ENCODE data around the gene CDKN2B-AS1. TPM values are rescaled to one million over a fixed set of nuclear protein-coding genes. Genes with fewer than 3 reads are reported as not detected.
"Not testable (repeated sequence)": the region's sequence is repeated elsewhere in the genome, so short reads cannot be mapped to it uniquely, and the experiment has no call there.

The CDKN2B-AS1 gene
- total RNA-seq, 2 donors from 2014 or later = not detected

DNA sequence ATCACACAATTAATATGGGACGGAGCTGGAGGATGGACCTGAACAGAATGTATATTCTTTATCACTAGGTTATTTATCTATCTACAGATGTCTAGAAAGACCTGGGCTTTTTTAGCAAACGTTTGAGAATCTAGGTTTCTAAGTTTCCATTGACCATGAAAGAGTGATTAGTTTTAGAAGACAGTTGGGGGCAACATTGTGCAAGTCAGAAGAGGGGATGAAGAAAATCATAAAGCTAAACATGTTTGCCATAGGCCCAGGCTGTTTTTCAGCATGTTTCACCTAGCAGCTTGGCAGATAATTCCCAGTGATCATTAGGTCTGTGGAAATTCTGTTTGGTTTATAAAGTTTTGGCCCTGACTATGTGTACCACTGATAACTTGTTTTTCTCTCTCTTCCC is 58.6 kb downstream of the CDKN2B-AS1 start:
- DNase-seq (ENCODE audit: low spot score) = no peak
- no peaks in the 10 kb centered on the region for H3K4me1 ChIP-seq
- TF ChIP-seq, protein P1, sequence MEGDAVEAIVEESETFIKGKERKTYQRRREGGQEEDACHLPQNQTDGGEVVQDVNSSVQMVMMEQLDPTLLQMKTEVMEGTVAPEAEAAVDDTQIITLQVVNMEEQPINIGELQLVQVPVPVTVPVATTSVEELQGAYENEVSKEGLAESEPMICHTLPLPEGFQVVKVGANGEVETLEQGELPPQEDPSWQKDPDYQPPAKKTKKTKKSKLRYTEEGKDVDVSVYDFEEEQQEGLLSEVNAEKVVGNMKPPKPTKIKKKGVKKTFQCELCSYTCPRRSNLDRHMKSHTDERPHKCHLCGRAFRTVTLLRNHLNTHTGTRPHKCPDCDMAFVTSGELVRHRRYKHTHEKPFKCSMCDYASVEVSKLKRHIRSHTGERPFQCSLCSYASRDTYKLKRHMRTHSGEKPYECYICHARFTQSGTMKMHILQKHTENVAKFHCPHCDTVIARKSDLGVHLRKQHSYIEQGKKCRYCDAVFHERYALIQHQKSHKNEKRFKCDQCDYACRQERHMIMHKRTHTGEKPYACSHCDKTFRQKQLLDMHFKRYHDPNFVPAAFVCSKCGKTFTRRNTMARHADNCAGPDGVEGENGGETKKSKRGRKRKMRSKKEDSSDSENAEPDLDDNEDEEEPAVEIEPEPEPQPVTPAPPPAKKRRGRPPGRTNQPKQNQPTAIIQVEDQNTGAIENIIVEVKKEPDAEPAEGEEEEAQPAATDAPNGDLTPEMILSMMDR (IDR thresholded peaks at IDR 0.05) = no peak
- no peak overlapping the region for H3K27ac ChIP-seq
- no peak overlapping the region for H3K4me3 ChIP-seq
- no peaks in the 10 kb centered on the region for H3K36me3 ChIP-seq
- H3K27me3 ChIP-seq = no peaks in the 10 kb centered on the region
- H3K9me3 ChIP-seq = no peaks in the 10 kb centered on the region

DNA sequence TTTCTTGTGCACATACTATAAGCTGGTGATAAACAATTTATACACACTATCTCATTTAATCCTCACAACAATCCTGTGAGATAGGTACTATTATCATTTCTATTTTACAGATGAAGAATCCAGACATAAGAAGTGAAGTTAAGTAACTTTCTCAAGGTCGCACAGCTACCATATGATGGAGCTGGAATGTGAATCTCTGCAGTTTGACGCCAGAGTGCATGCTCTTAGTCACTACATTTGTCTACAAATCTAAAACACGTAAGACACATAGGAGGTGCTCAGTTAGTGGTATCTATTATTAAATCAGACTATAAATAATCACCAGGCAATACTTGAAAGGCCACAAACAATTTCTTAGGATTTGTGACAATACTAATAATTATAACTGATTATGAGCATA is 59.5 kb downstream of the CDKN2B-AS1 start:
- Histone ChIP-seq H3K27me3 (no peaks in the 10 kb centered on the region), H3K4me3 (no peak overlapping the region), H3K36me3 (no peaks in the 10 kb centered on the region), H3K9me3 (no peaks in the 10 kb centered on the region), H3K4me1 (no peaks in the 10 kb centered on the region), H3K27ac (no peak overlapping the region)
- TF ChIP-seq, protein P1 (IDR thresholded peaks at IDR 0.05) = no peak
- no peak for DNase-seq (ENCODE audit: low spot score)

DNA sequence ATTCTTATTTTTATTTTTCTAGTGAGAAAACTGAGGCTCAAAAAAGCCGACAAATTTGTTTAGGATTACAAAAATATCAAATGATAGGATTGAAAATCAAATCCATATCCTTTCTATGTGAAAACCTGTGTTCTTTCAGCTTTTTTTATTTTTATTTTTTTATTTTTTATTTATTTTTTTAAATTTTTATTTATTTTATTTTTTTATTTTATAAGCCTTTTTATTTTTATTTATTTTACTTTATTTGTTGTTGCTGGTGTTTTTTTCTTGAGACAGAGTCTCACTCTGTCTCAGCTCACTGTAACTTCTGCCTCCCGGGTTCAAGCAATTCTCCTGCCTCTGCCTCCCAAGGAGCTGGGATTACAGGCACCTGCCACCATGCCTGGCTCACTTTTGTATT is 59.9 kb downstream of the CDKN2B-AS1 start:
- no peak for DNase-seq (ENCODE audit: low spot score)
- H3K4me1 ChIP-seq = no peaks in the 10 kb centered on the region
- no peak overlapping the region for H3K27ac ChIP-seq
- no peak overlapping the region for H3K4me3 ChIP-seq
- TF ChIP-seq, protein P1 (IDR thresholded peaks at IDR 0.05) = no peak
- H3K36me3 ChIP-seq = no peaks in the 10 kb centered on the region
- no peaks in the 10 kb centered on the region for H3K9me3 ChIP-seq
- no peaks in the 10 kb centered on the region for H3K27me3 ChIP-seq

DNA sequence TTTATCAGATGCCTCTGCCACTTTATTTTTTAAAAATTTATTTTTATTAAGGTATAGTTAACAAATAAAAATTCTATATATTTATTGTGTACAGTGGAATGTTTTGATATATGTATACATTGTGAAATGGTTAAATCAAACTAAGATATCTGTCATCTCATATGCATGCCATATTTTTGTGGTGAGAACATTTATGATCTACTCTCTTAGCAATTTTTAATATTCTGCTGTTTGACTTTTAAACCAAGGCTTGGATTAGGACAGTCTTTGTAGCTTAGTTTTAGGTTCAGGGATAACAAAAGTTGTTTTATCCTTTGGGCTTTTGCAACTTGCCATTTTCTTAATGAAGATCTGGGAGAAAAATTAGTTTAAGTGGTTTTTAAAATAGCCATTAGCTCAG is 60.5 kb downstream of the CDKN2B-AS1 start:
- TF ChIP-seq, protein P1 (IDR thresholded peaks at IDR 0.05) = no peak
- DNase-seq (ENCODE audit: low spot score) = no peak
- H3K27ac ChIP-seq = no peak overlapping the region
- H3K4me3 ChIP-seq = no peak overlapping the region
- no peaks in the 10 kb centered on the region for H3K36me3 ChIP-seq
- H3K27me3 ChIP-seq = no peaks in the 10 kb centered on the region
- no peaks in the 10 kb centered on the region for H3K9me3 ChIP-seq
- H3K4me1 ChIP-seq = no peaks in the 10 kb centered on the region

DNA sequence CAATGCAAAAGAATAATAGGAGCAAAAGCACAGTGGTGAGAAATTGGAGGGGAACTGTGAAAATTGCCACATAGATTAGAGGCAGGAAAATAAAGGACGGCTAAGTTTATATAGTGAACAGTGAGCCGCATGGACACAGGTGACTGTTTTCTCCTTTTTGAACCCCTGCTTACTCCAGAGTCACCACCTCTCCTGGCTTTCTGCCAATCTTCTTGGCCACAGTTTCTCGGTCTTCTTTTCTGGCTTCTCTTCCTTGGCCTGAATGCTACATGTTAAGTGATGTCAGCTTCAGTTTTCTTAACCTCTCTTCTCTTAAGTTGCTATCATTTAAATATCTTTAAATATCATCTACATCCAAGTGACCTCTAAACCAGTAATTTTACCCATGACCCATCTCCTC is 61.8 kb downstream of the CDKN2B-AS1 start:
- H3K4me1 ChIP-seq = no peaks in the 10 kb centered on the region
- H3K27ac ChIP-seq = no peak overlapping the region
- no peaks in the 10 kb centered on the region for H3K36me3 ChIP-seq
- no peak overlapping the region for H3K4me3 ChIP-seq
- TF ChIP-seq, protein P1 (IDR thresholded peaks at IDR 0.05) = no peak
- DNase-seq (ENCODE audit: low spot score) = no peak
- no peaks in the 10 kb centered on the region for H3K9me3 ChIP-seq
- no peaks in the 10 kb centered on the region for H3K27me3 ChIP-seq

DNA sequence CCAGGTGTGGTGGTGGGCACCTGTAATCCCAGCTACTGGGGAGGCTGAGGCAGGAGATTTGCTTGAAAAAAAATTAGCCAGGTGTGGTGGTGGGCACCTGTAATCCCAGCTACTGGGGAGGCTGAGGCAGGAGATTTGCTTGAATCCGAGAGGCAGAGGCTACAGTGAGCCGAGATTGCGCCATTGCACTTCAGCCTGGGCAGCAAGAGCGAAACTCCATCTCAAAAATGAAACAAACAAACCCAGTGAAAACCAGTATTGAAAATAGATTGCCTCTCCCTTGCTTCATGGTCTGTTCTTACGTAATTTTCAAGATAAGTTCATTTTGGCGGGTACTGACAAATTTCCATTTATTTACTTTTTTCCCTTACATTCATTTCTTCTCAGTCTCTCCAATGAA is 63.4 kb downstream of the CDKN2B-AS1 start:
- H3K27ac ChIP-seq; H3K4me1 ChIP-seq; H3K9me3 ChIP-seq; H3K36me3 ChIP-seq; H3K27me3 ChIP-seq; H3K4me3 ChIP-seq; DNase-seq (ENCODE audit: low spot score): not testable (repeated sequence)

Measured in right atrium auricular region (tissue), 2 donors.